GM15510 (cell line): ENCODE measurements around the gene TMPRSS4.

Experiments used
- POLR2A ChIP-seq: IDR thresholded peaks from 3 replicates; pipeline ENCODE4 v1.6.1; 2011; ENCODE audit warnings: borderline replicate concordance; ENCODE audit not compliant: insufficient read length; ENCODE audit errors: extremely low read depth

Gene TMPRSS4

GRCh38 chr11:118126082-118126838 lies 49.4 kb downstream of the TMPRSS4 start:
- peak; percentile 22 for TF ChIP-seq POLR2A

GRCh38 chr11:118128310-118128709 lies 51.4 kb downstream of the TMPRSS4 start:
- TF ChIP-seq POLR2A = no peak

- no peak for TF ChIP-seq POLR2A
Observed at GRCh38 chr11:118128721-118129470, 52.0 kb downstream of the TMPRSS4 start.

GRCh38 chr11:118129471-118130172 lies 52.7 kb downstream of the TMPRSS4 start:
- no peak for TF ChIP-seq POLR2A

- no peak for TF ChIP-seq POLR2A
Observed at GRCh38 chr11:118132385-118133151, 55.7 kb downstream of the TMPRSS4 start.

- TF ChIP-seq POLR2A = no peak
Observed at GRCh38 chr11:118133816-118134215, 56.9 kb downstream of the TMPRSS4 start.

- TF ChIP-seq POLR2A = no peak
Observed at GRCh38 chr11:118135051-118135795, 58.3 kb downstream of the TMPRSS4 start.

GRCh38 chr11:118135796-118136165 lies 58.9 kb downstream of the TMPRSS4 start:
- no peak for TF ChIP-seq POLR2A

GRCh38 chr11:118136341-118136740 lies 59.5 kb downstream of the TMPRSS4 start:
- TF ChIP-seq POLR2A = no peak

- TF ChIP-seq POLR2A = no peak
Observed at GRCh38 chr11:118136801-118137200, 59.9 kb downstream of the TMPRSS4 start.

- no peak for TF ChIP-seq POLR2A
Observed at GRCh38 chr11:118138839-118139420, 62.1 kb downstream of the TMPRSS4 start.

- TF ChIP-seq POLR2A = no peak
Observed at GRCh38 chr11:118139578-118139977, 62.7 kb downstream of the TMPRSS4 start.

GRCh38 chr11:118142081-118142480 lies 65.2 kb downstream of the TMPRSS4 start:
- TF ChIP-seq POLR2A = no peak

GRCh38 chr11:118142809-118143208 lies 65.9 kb downstream of the TMPRSS4 start:
- TF ChIP-seq POLR2A = no peak

- TF ChIP-seq POLR2A = no peak
Observed at GRCh38 chr11:118143661-118144185, 66.8 kb downstream of the TMPRSS4 start.
